GM12872 (cell line): ENCODE data around the gene PRR12.

Experiments used
- CTCF ChIP-seq: IDR thresholded peaks from 3 replicates; pipeline ENCODE4 v1.5.1; 2011; ENCODE audit warnings: low read depth, mild to moderate bottlenecking, low read length, moderate library complexity; ENCODE audit not compliant: insufficient read depth

The PRR12 gene

GRCh38 chr19:49631610-49632192 is 40.7 kb downstream of the PRR12 start:
- TF ChIP-seq CTCF: no peak

- TF ChIP-seq CTCF: no peak
These were observed 41.6 kb downstream of the PRR12 start for GRCh38 chr19:49632576-49632975.

GRCh38 chr19:49635530-49636232 is 44.7 kb downstream of the PRR12 start:
- TF ChIP-seq CTCF: no peak

GRCh38 chr19:49636233-49636932 is 45.4 kb downstream of the PRR12 start:
- TF ChIP-seq CTCF: no peak

DNA sequence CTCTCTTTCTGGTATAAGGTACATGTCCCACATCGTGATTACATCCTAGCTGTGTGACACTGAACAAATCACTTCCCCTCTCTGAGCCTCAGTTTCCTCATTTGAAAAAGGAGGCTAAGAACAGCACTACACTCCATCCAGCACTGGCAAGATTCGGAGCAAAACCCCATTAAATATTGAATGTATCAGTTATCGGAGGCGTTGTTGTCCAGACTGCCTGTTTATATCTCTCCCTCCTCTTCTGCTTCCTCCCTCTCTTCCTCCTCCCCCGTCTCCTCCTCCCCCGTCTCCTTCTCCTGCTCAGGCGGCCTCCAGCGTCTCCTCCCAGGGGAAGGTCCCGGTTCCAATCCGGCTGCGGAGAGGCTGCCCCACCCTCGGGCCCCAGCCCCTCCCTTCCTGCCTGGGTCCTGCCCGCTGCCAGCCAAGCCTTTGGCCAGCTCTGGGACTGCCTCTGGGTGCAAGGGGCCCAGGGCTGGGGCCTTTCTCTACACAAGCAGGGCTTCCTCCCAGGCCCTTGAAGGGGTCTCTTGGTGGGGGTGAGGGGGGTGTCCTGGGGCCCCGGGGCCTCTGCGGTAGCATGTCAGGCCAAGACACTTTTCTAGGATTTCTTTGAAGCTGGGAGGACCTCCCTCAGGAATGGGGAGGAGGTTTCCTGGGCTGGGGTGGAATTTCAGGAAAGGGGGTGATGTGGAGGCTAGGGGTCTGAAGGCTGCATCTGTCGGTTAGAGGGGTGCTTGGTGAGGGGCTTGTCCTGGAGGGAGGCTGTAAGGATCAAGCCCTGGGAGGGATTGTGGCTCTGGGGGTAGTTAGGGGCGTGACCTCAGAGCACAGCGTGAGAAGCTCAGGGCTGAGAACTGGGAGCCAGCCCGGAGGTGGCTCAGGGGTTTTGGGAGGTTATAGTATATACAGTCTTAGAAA is 47.1 kb downstream of the PRR12 start:
- no peak for TF ChIP-seq CTCF

DNA sequence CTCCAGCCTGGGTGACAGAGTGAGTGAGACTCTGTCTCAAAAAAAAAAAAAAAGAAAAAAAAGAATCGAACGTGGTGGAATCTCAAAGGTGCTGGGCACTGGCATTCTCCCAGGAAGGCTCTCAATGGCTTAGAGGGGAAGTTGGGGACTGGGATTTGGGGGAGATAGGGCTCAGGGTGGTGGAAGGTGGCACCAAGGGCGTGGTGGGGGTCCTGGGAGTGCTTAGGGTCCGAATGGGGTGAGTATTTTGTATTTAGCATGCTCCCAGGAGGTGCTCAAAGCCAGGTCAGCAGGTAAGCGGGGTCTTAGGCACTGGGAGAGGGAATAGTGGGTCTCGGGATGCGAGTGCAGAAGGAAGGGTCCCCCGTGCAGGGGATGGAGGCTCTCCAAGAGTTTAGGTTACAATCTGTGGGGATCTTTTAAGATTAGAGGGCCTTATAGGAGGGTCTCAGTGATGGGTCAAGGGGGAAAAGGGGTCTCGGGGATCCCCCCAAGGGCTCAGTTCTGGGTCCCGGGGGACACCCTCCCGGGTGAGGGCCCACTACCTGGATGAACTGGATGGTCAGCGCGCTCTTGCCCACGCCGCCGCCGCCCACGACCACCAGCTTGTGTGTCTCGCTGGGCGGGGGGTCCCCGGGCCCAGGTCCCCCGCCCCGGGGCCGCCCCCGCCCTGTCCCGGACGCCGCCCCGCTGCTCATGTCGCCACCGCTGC is 48.6 kb downstream of the PRR12 start:
- TF ChIP-seq CTCF: no peak
